ENCODE measurements around the gene KIAA0319L.

- TF ChIP-seq CTCF (IDR thresholded peaks at IDR 0.05) (no peak), POLR2A (IDR thresholded peaks at IDR 0.05) (no peak)
Observed at GRCh38 chr1:35431173-35431599, 126.0 kb downstream of the KIAA0319L start.

Measured in uterus (tissue), 2 donors.